Loucy (cell line): ENCODE measurements around the gene PIP5K1C.

Experiments
- CTCF ChIP-seq: fragments of 200-600 bp; sonication (generic); conservative IDR thresholded peaks from 2 replicates; pipeline ENCODE4 v1.5.1; 2014; ENCODE audit warnings: mild to moderate bottlenecking, antibody characterized with exemption, low read length
- EZH2phosphoT487 ChIP-seq: fragments of 200-600 bp; IDR thresholded peaks from 2 replicates; pipeline ENCODE4 v1.6.1; 2018; ENCODE audit warnings: antibody characterized with exemption, mild to moderate bottlenecking, moderate library complexity, borderline replicate concordance

- TF ChIP-seq CTCF = no peak
- TF ChIP-seq EZH2phosphoT487 = no peak
Observed at GRCh38 chr19:3620817-3621547, 79.3 kb downstream of the PIP5K1C start.
